HG02623 (cell line): ENCODE data around the gene WDR53.
A peak's percentile ranks its signal among the peaks of the same experiment; 100 is the strongest.
"Not testable (repeated sequence)": the region's sequence is repeated elsewhere in the genome, so short reads cannot be mapped to it uniquely, and the experiment has no call there.

Source experiments
- ATAC-seq: cut with Tn5 transposase; IDR thresholded peaks from one replicate; pipeline ENCODE4 v1.9.1; 2021; ENCODE audit warnings: moderate library complexity; ENCODE audit not compliant: unreplicated experiment

The WDR53 gene

DNA sequence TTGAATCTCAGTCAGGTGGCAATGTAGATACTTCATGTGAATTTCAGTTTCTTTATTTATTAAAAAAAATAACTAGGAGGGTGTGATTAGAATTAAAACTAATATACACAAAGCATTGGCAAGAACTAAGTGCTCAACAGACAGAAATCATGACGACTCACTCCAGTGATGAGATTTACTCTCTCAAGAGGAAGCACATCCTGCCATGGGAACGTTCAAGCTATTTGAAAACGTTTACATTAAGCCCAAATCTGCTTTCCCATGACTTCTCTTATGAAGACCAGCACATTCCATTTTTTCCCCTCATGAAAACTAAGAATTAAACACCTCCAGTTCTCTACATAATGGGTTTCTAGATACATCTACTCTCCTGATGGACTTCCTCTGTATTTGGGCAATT lies 8.5 kb downstream of the WDR53 start:
- no peak for ATAC-seq

DNA sequence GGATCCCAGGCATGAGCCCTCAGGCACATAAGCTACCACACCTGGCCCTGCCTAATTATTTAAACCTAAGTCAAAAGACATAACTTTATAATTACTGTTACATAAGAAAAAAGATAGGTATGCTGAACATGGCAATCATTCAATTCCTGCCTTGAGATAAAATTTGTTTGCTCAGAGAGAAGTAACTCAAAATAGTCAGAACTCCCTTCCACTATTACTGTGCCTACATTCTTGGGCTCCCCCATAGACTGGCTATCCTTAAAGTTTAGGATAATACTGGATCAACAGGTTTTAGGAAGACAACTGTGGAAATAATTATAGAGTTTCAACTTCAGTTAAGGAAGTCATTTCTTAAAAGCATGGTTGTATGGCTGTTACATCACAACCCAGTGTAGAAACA lies 9.9 kb downstream of the WDR53 start:
- ATAC-seq: no peak

GRCh38 chr3:196557236-196557635 lies 11.1 kb downstream of the WDR53 start:
- ATAC-seq: no peak

GRCh38 chr3:196555295-196555694 lies 13.1 kb downstream of the WDR53 start:
- ATAC-seq: no peak

GRCh38 chr3:196554205-196554604 lies 14.1 kb downstream of the WDR53 start:
- ATAC-seq: no peak

- no peak for ATAC-seq
These were observed 14.8 kb downstream of the WDR53 start for GRCh38 chr3:196553551-196553950.

- no peak for ATAC-seq
These were observed 16.1 kb downstream of the WDR53 start for GRCh38 chr3:196552253-196552652.

- ATAC-seq: not testable (repeated sequence)
These were observed 18.2 kb downstream of the WDR53 start for GRCh38 chr3:196550172-196550571.

DNA sequence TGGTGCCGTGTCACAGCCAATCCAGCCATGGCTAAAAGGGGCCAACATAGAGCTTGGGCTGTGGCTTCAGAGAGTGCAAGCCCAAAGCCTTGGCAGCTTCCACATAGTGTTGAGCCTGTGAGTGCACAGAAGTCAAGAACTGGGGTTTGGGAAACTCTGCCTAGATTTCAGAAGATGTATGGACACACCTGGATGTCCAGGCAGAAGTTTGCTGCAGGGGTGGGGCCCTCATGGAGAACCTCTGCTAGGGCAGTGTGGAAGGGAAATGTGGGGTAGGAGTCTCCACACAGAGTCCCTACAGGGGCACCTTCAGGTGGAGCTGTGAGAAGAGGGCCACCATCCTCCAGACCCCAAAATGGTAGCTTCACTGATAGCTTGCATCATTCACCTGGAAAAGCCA lies 19.0 kb downstream of the WDR53 start:
- not testable (repeated sequence) for ATAC-seq

- ATAC-seq: no peak
These were observed 21.3 kb downstream of the WDR53 start for GRCh38 chr3:196547067-196547466.

DNA sequence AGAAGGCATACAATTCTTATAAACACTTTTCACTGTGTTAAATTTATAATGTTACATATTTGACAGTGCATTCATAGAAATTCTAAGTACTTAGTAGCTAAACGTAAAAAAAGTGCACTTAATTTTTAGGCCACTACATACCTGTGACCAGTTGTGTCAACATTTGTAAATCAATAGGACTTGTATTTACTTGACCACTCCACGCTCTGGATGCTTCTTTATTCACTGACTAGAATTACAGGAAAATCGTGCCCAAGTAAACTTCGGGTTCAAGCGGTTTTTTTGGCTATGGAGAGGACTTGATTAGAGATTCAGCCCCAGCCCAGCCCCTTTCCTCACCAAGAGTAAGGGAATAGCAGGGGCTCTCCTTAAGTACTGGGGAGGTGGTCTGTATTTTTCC lies 21.8 kb downstream of the WDR53 start:
- ATAC-seq: no peak

DNA sequence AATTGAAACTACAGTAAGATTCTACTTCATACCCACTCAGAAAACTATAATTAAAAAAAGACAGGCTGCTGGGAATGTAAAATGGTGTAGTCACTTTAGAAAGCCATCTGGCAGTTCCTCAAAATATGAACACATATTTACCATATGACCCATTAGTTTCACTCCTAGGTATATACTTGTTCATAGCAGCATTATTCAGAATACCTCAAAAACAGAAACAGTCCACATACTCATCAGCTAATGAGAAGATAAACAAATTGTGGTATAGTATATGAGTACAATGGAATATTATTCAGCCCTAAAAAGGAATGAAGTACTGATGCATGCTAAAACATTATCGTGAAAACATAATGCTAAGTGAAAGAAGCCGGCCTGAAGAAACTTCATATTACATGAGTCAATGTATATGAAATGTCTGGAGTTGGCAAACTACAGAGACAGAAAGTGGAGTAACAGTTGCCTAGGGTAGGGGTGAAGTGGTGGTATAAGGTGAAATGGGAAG lies 23.8 kb downstream of the WDR53 start:
- ATAC-seq: no peak

DNA sequence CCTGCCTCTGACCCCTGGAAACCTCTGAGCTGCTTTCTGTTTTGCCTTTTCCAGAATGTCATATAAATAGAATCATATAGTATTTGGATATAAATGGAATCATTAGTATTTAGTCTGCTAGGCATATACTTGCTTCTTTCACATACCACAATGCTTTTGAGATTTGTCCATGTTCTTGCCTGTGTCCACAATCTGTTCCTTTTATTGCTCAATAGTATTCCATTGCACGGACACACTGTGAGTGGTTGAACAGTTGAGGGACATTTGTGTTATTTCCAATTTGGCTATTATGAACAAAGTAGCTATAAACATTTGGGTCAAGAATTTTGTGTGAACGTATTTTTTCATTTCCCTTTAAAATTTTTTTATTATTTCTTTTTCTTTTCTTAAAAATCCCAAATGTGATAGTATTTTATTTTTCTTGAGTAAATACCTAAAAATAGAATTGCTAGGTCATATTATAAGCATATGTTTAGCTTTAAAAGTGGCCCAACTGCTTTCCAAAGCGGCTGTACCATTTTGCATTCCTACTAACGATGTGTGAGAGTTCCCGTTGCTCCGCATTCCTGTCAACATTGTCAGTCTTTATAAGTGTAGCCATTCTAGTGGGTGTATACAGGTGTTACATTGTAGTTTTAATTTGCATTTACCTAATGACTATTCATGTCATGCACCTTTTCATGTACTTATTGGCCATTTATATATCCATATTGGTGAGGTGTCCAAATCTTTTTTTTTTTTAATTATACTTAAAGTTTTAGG lies 26.5 kb downstream of the WDR53 start:
- ATAC-seq: no peak

DNA sequence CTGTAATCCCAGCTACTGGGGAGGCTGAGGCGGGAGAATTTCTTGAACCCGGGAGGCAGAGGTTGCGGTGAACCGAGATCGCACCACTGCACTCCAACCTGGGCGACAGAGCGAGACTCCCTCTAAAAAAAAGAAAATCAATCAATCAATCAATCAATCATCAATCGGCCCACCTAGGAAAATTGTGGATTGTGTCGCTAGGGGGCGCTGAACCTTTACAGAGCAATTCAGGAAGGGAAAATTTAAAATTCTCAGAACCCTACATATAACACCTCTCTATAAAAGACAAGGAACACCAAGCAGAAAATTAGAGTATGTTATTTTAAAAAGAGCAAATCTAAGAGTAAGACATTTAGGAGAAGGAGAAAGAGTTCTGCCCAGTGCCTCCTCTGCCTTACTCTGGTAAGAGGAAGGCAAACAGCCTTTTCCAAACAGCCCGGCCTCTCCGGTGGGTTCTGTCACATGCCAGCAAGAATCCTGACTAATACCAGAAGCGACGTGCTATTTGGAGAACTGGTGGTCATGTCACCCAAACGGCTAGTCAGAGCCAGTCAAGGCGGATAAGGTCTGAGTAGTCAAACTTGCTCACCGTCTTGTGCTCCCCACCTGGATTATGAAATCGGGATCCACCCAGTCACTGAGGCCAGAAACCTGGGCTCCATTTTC lies 30.9 kb downstream of the WDR53 start:
- ATAC-seq: no peak

GRCh38 chr3:196533260-196533681 lies 35.1 kb downstream of the WDR53 start:
- ATAC-seq: no peak

- ATAC-seq: no peak
These were observed 36.9 kb downstream of the WDR53 start for GRCh38 chr3:196531418-196531817.

GRCh38 chr3:196528639-196529233 lies 39.6 kb downstream of the WDR53 start:
- peak; percentile 63 for ATAC-seq

DNA sequence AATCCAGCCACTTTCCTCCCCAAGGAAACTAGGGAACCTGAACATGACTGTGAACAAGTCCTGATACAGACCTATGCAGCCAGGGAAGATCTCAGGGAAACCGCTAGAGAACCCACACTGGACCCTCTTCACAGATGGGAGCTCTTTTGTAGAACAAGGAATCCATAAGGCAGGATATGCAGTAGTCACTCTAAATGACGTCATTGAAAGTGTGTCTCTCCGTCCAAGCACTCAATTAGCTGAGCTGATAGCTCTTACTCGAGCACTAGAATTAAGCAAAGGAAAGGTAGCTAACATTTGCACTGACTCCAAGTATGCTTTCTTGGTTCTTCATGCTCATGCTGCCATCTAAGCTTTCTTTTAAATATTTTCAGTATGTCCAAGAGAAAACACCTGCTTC lies 43.2 kb downstream of the WDR53 start:
- ATAC-seq: no peak

DNA sequence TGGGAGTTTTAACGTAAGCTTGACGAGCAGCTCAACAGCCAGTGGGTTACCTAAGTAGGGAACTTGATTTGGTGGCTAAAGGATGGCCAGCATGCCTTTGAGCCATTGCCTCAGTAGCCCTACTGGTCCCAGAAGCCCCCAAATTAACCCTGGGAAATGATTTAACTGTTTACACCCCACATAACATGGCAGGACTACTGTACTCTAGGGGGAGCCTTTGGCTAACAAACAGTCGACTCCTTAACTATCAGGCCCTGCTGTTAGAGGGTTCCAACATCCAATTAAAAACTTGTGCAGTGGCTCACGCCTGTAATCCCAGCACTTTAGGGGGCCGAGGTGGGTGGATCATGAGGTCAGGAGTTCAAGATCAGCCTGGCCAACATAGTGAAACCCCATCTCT lies 43.8 kb downstream of the WDR53 start:
- no peak for ATAC-seq

DNA sequence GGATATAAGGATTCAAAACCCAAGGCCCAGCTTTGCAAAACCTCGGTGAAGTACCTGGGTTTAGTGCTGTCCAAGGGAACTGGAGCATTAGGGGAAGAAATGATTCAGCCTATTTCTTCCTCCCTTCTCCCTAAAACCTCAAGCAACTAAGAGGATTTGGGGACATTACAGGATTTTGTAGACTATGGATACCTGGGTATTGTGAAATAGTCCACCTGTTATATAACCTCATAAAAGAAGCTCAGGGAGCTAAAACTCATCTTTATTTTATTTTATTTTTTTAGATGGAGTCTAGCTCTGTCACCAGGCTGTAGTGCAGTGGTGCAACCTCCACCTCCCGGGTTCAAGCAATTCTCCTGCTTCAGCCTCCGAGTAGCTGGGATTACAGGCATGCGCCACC lies 44.5 kb downstream of the WDR53 start:
- no peak for ATAC-seq

DNA sequence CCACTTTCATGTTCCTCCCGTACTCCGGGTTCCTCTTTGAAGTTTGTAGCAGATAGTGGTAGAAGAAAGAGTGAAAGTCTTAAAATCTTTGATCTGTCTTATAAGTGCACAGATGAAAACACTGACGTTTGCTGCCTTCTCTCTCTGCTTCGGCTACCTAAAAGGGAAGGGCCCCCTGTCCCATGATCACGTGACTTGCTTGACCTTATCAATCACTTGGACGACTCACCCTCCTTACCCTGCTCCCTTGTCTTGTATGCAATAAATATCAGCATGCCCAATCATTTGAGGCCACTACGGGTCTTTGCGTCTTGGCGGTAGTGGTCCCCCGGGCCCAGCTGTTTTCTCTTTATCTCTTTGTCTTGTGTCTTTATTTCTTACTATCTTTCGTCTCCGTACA lies 47.1 kb downstream of the WDR53 start:
- ATAC-seq: not testable (repeated sequence)

- no peak for ATAC-seq
These were observed 48.7 kb downstream of the WDR53 start for GRCh38 chr3:196519718-196520082.
